Skeletal muscle satellite cell (primary cell): ENCODE results near the gene SEC14L2.

Experiments used
- H3K27me3 ChIP-seq: 2 replicates; pipeline ENCODE4 v1.7.0; 2013; ENCODE audit warnings: low read length; ENCODE audit not compliant: control insufficient read depth, insufficient read depth
- H3K36me3 ChIP-seq: 2 replicates; pipeline ENCODE4 v1.7.0; 2013; ENCODE audit warnings: mild to moderate bottlenecking, control low read depth, low read length; ENCODE audit not compliant: insufficient read depth
- H3K4me1 ChIP-seq: 2 replicates; pipeline ENCODE4 v1.7.0; 2013; ENCODE audit warnings: low read length; ENCODE audit not compliant: control insufficient read depth, insufficient read depth
- H3K4me2 ChIP-seq: 2 replicates; pipeline ENCODE4 v1.7.0; 2013; ENCODE audit warnings: mild to moderate bottlenecking, low read length
- H3K4me3 ChIP-seq: 2 replicates; pipeline ENCODE4 v1.7.0; 2013; ENCODE audit warnings: low read length
- H3K9ac ChIP-seq: 2 replicates; pipeline ENCODE4 v1.7.0; 2013; ENCODE audit warnings: mild to moderate bottlenecking, low read depth, low read length, moderate library complexity
- H3K9me3 ChIP-seq: replicated peaks from 2 replicates; pipeline ENCODE4 v1.7.0; 2013; ENCODE audit warnings: mild to moderate bottlenecking, control low read depth, low read length

SEC14L2 gene

DNA sequence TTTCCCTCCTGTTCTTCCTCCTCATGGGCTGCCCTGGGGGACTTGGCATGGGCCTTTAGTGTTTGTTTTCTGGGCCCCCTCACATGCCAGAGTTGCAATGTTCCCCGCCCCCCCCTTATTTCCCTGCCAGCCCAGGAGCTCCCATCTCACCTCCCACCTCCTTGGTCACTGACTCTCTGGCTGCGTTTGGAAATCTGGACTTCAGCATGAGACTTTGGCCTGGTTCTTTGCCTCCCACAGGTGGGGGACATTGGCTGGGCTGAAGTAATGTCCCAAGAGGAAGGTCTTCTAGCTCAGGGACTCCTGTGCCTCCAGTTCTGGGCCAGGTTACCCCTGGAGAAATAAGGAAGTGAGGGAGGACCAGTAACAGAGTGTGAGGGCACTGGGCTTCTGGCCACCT lies 35.7 kb downstream of the SEC14L2 start:
- H3K4me1 ChIP-seq = no peaks in the 10 kb centered on the region
- no peak overlapping the region for H3K9ac ChIP-seq
- H3K27me3 ChIP-seq = no peaks in the 10 kb centered on the region
- H3K4me2 ChIP-seq = no peak overlapping the region
- no peak overlapping the region for H3K4me3 ChIP-seq
- peaks cover 1% of the 10 kb centered on the region for H3K36me3 ChIP-seq
- no peaks in the 10 kb centered on the region for H3K9me3 ChIP-seq

DNA sequence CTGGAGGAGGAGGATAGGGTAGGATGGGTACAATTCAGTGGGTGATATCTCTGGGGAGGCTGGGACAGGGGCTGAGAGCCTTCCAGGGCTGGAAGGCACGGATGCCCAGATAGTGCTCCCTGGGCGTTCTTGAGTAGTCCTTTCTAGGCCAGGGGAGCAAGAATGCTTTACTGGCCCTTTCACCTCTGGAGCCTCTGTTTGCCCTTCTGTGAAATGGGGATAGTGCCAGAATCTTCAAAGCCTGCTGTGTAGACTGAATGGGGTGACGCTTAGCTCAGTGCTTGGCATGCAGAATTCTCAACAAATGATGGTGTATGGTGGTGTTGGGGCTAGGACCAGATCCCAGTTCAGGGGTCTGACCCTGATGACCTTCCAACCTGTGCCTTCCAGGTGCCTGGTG lies 36.4 kb downstream of the SEC14L2 start:
- H3K36me3 ChIP-seq = no peaks in the 10 kb centered on the region
- no peak overlapping the region for H3K4me3 ChIP-seq
- no peaks in the 10 kb centered on the region for H3K4me1 ChIP-seq
- no peak overlapping the region for H3K9ac ChIP-seq
- H3K27me3 ChIP-seq = peaks cover 2% of the 10 kb centered on the region
- no peaks in the 10 kb centered on the region for H3K9me3 ChIP-seq
- H3K4me2 ChIP-seq = no peak overlapping the region

DNA sequence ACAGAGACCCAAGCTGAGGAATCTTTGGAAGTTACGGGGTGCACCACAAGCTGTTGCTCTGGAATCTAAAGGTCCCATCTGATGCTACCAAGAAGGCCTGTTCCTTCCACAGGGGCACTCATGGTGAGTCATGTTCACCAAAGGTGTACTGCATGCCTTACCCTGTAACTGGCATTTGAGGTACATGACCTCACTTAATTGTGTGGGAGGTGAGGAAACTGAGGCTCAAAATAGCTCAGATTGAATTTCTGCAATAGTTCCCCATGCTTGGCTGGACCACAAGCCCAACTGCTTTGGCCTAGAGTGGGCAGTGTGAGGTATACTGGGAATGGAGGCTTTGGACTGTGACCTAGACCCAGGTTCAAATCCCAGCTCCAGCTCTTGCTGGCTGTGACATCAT lies 37.0 kb downstream of the SEC14L2 start:
- no peak overlapping the region for H3K4me2 ChIP-seq
- H3K4me1 ChIP-seq = no peaks in the 10 kb centered on the region
- no peaks in the 10 kb centered on the region for H3K9me3 ChIP-seq
- no peaks in the 10 kb centered on the region for H3K36me3 ChIP-seq
- no peak overlapping the region for H3K4me3 ChIP-seq
- H3K9ac ChIP-seq = no peak overlapping the region
- H3K27me3 ChIP-seq = peaks cover 7% of the 10 kb centered on the region

DNA sequence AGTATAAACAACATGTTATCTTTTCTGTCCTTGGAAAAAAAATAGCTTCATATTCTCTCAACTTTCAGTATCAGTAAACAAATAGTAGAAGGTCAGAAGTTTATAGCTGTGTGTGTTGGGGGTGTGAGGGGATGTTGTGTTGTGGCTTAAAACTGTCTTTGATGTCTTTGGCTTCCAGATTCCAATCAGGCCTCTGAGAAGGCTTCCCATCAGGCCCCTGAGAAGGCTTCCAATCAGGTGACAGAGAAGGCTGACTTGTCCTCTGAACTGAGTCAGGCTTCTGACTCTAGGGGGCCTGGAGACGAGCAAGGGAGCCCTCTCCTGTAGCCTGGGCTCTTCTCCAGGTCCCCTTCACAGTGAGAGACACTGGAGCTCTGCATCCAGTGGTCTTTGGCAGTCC lies 38.0 kb downstream of the SEC14L2 start:
- no peaks in the 10 kb centered on the region for H3K36me3 ChIP-seq
- H3K4me3 ChIP-seq = no peak overlapping the region
- H3K27me3 ChIP-seq = peaks cover 7% of the 10 kb centered on the region
- H3K9ac ChIP-seq = no peak overlapping the region
- H3K9me3 ChIP-seq = no peaks in the 10 kb centered on the region
- H3K4me2 ChIP-seq = no peak overlapping the region
- no peaks in the 10 kb centered on the region for H3K4me1 ChIP-seq

DNA sequence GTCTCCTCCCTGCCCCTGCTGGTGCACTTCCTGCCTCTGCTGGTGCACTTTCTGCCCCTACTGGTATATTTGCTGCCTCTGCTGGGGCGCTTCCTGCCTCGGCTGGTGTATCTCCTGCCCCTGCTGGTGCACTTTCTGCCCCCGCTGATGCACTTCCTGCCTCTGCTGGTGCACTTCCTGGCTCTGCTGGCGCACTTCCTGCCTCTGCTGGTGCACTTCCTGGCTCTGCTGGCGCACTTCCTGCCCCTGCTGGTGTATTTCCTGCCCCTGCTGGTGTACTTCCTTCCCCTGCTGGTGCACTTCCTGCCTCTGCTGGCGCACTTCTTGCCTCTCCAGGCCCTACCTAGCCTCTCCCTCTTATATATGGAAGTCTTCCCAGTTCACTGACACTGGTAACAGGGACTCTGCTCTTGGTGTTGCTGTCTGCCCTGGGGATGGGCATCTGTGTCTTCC lies 38.9 kb downstream of the SEC14L2 start:
- H3K4me1 ChIP-seq = no peaks in the 10 kb centered on the region
- H3K36me3 ChIP-seq = no peaks in the 10 kb centered on the region
- H3K4me2 ChIP-seq = no peak overlapping the region
- peaks cover 7% of the 10 kb centered on the region for H3K27me3 ChIP-seq
- no peak overlapping the region for H3K9ac ChIP-seq
- no peak overlapping the region for H3K4me3 ChIP-seq
- no peaks in the 10 kb centered on the region for H3K9me3 ChIP-seq

DNA sequence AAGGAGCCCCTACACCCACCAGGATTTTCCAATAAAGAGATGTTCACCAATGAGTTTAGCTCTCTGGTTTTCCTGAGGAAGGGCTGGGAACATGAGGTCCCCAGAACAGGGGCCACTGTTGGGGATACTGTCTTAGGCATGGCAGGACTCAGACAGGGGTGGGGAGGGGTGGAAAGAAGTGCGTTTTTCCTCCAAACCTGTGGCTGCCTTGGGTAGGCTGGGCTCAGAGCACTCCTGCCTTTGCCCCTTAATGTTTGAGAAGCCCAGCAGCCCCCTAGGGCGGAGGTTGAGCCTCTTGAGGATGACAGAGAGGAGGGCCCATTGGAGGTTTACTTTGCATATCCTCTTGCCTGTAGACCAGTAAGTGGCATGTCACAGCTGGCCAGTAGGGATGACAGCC lies 39.4 kb downstream of the SEC14L2 start:
- H3K9ac ChIP-seq = no peak overlapping the region
- H3K4me3 ChIP-seq = no peak overlapping the region
- no peak overlapping the region for H3K4me2 ChIP-seq
- H3K4me1 ChIP-seq = no peaks in the 10 kb centered on the region
- peaks cover 9% of the 10 kb centered on the region for H3K27me3 ChIP-seq
- no peaks in the 10 kb centered on the region for H3K9me3 ChIP-seq
- no peaks in the 10 kb centered on the region for H3K36me3 ChIP-seq

DNA sequence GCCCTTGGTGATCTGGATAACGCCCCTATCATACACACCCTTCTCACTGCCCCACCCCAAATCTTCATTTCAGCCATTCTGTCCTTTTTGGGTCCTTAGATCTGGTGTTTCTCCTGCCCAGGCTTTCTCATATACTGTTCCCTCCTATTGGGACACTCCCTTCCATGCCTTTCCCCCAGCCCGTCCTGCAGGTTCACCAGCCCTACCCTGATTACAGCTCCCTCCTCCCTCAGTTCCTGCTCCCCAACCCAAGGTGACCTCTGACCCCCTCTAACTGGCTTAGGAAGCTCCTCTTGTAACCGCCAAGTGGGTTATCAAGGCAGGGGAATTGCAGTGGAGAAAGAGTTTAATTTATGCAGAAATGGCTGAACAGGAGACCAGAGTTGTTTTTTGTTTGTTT lies 41.7 kb downstream of the SEC14L2 start:
- H3K9me3 ChIP-seq = no peaks in the 10 kb centered on the region
- H3K4me3 ChIP-seq = no peak overlapping the region
- no peak overlapping the region for H3K4me2 ChIP-seq
- H3K27me3 ChIP-seq = peaks cover 10% of the 10 kb centered on the region
- peaks cover 8% of the 10 kb centered on the region for H3K4me1 ChIP-seq
- no peak overlapping the region for H3K9ac ChIP-seq
- no peaks in the 10 kb centered on the region for H3K36me3 ChIP-seq

DNA sequence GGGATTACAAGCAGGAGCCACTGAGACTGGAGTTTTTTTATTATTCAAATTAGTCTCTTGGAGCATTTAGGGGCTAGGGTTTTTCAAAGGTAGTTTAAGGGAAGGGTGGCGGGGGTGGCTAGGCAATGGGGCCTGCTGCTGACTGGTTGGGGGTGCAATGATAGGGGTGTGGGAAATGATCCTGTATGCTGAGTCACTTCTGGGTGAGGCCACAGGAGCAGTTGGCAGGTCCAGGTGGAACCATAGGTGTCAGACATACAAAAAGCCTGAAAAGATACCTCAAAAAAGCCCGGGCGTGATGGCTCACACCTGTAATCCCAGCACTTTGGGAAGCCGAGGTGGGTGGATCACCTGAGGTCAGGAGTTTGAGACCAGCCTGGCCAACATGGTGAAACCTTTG lies 42.4 kb downstream of the SEC14L2 start:
- peaks cover 8% of the 10 kb centered on the region for H3K4me1 ChIP-seq
- H3K4me2 ChIP-seq = no peak overlapping the region
- no peaks in the 10 kb centered on the region for H3K36me3 ChIP-seq
- no peak overlapping the region for H3K9ac ChIP-seq
- peaks cover 10% of the 10 kb centered on the region for H3K27me3 ChIP-seq
- H3K4me3 ChIP-seq = no peak overlapping the region
- H3K9me3 ChIP-seq = no peaks in the 10 kb centered on the region

DNA sequence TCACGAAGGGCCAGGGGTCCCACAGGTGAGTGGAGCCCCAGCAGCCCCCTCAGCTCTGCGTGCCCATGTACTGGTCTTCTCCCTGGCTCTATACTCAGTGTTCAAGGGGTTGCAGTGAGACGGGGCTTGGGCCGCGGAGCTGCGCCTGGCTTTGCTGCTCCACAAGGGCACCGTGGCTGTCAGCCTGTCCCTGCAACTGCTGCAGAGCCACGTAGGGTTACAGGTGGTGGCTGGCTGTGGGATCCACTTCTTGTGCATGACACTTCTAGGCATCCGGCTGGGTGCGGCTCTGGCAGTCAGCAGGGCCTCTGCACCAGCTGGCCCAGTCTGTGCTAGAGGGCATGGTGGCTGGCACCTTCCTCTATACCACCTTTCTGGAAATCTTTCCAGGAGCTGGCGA lies 43.0 kb downstream of the SEC14L2 start:
- H3K9me3 ChIP-seq = no peaks in the 10 kb centered on the region
- no peak overlapping the region for H3K9ac ChIP-seq
- H3K27me3 ChIP-seq = peaks cover 10% of the 10 kb centered on the region
- no peaks in the 10 kb centered on the region for H3K36me3 ChIP-seq
- no peak overlapping the region for H3K4me2 ChIP-seq
- peaks cover 10% of the 10 kb centered on the region for H3K4me1 ChIP-seq
- no peak overlapping the region for H3K4me3 ChIP-seq

DNA sequence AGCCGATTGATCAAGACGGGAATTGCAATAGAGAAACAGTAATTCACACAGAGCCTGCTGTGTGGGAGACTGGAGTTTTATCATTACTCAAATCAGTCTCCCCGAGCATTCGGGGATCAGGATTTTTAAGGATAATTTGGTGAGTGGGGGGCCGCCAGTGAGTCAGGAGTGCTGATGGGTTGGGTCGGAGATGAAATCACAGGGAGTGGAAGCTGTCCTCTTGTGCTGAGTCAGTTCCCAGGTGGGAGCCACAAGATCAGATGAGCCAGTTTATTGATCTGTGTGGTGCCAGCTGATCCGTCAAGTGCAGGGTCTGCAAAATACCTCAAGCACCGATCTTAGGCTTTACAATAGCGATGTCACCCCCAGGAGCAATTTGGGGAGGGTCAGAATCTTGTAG lies 44.3 kb downstream of the SEC14L2 start:
- Histone ChIP-seq H3K9me3 (no peaks in the 10 kb centered on the region), H3K27me3 (peaks cover 10% of the 10 kb centered on the region), H3K4me1 (peaks cover 22% of the 10 kb centered on the region), H3K36me3 (no peaks in the 10 kb centered on the region), H3K4me3 (no peak overlapping the region), H3K4me2 (no peak overlapping the region), H3K9ac (no peak overlapping the region)

DNA sequence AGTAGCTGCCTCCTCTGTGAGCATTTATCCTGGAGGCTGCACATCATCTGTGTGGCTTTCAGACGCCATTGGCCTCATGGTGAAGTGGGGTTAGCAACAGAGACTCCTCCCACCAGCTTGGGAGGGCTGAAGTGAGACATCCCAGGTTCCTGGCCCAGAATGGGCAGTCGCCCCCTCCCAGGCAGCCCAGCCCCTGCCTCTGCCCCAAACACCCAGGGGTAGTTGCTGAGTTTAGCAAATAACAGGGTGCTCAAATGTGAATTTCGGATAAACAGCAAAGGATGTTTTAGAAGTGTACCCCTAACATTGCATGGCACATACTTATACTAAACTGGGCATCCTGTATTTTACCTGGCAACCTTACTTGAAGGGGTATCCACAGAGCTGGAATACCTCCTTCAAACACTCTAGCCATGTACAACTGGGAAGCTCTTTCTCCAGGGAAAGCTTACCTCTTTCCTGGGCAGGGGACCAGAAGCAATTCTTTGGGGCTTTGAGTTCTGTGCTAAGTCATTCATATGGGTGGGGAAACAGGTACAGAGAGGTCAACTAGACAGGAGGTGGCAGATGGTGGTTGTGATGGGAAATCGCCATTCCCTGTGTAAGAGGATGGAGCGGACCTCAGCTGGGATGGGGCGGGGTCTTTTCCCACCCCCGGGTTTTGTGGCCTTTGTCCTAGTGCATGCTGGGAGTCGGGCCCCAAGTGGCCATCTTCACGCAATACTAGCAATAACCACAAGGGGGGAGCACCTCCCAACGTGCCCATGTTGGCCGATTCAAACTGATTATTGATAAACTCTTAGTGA lies 48.0 kb downstream of the SEC14L2 start:
- peaks cover 25% of the 10 kb centered on the region for H3K4me1 ChIP-seq
- peaks cover 6% of the 10 kb centered on the region for H3K27me3 ChIP-seq
- H3K4me3 ChIP-seq = peak overlapping the region; percentile 22
- peak overlapping the region; percentile 26 for H3K9ac ChIP-seq
- H3K4me2 ChIP-seq = peak overlapping the region; percentile 53
- H3K36me3 ChIP-seq = no peaks in the 10 kb centered on the region
- H3K9me3 ChIP-seq = no peaks in the 10 kb centered on the region

DNA sequence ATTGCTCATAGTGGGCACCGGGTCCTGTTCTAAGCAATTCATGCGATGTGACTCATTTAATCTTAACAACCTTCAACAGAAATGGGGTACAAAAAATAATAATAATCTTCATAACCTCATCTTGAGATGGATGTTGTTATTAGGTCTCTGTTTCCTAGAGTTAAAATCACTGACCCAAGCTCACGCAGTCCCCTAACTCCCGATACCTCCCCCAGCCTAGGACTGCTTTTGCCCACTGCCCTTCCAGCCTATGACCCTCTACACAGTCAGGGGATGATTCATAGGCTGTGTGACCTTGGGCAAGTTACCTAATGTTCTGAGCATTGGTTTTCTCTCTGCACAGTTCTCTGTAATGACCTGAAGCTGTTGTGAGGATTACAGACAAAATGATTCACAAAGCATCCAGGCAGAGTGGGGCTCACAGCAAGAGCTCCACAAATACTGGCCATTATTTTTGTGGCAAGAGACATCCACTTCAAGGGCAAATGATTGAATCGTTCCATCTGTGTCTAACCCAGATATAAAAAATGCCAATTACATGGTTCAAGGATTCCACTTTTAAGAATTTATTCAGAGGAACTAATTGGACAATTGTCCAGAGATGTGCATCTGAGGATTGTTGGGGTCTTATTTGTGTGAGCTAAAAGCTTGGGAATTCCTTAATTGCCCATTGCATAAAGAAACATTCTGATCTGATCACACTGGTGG lies 48.8 kb downstream of the SEC14L2 start:
- Histone ChIP-seq H3K4me1 (peaks cover 25% of the 10 kb centered on the region), H3K9ac (no peak overlapping the region), H3K4me2 (peak overlapping the region; percentile 21), H3K27me3 (peaks cover 9% of the 10 kb centered on the region), H3K4me3 (no peak overlapping the region), H3K36me3 (no peaks in the 10 kb centered on the region), H3K9me3 (no peaks in the 10 kb centered on the region)
